HCT116 (cell line): ENCODE results near the gene TAPBPL. TPM values are rescaled to one million over a fixed set of nuclear protein-coding genes. Genes with fewer than 3 reads are reported as not detected.
A peak's percentile ranks its signal among the peaks of the same experiment; 100 is the strongest.

Source experiments
- ATAC-seq: fragments of 200-7000 bp; cut with Tn5 transposase; 2 replicates; pipeline ENCODE4 v1.9.1; 2020; ENCODE audit warnings: mild to moderate bottlenecking, moderate library complexity
- BruUV-seq: library from RNA; stranded (reverse); fragments of 400-500 nt; replicated peaks from 2 replicates; lab custom pipeline; 2021; lab: Mats Ljungman, UMichigan
- CTCF ChIA-PET: fragments of 300-600 bp; sonication (Branson Sonifier 250); formaldehyde crosslinking; loops from one replicate; lab custom pipeline; 2021; ENCODE audit warnings: antibody characterized with exemption; lab: Charles Lee
- POLR2A ChIA-PET: fragments of 300-600, 350-600 bp; sonication (Branson Sonifier 250); formaldehyde crosslinking; loops from one replicate; lab custom pipeline; 2021; ENCODE audit warnings: antibody characterized with exemption; lab: Charles Lee
- RAD21 ChIA-PET, 2 experiments: fragments of 300-600 bp; sonication (Branson Sonifier 250); formaldehyde crosslinking; loops; one replicate each; lab custom pipeline; 2023; ENCODE audit warnings: low total read pairs in 2 of 2; ENCODE audit not compliant: uncharacterized antibody in 2 of 2, unreplicated experiment in 2 of 2, low non-redundant PET in 1 of 2; lab: Charles Lee
- DNase-seq: peaks from one replicate; pipeline ENCODE4 v3.0.0-alpha.2; 2010; ENCODE audit warnings: low read depth, low spot score
- H2AFZ ChIP-seq: fragments of 200-600 bp; shearing (Covaris generic), sonication (generic); 2 replicates; pipeline ENCODE4 v1.6.1; 2017; ENCODE audit warnings: low read depth, mixed run types, mixed read lengths, antibody characterized with exemption, low read length; ENCODE audit not compliant: poor library complexity, severe bottlenecking
- H3K27ac ChIP-seq: 2 replicates; pipeline ENCODE4 v1.5.1; 2012; ENCODE audit warnings: low read depth, low read length
- H3K27me3 ChIP-seq: fragments of 200-600 bp; sonication (generic); 2 replicates; pipeline ENCODE4 v1.6.1; 2016; ENCODE audit warnings: mixed run types, low read length, mixed read lengths; ENCODE audit not compliant: insufficient read depth
- H3K36me3 ChIP-seq, 2 experiments: fragments of 200-500 bp in 1 of 2; fragments of 200-600 bp in 1 of 2; sonication (Bioruptor generic) in 1 of 2; sonication (generic) in 1 of 2; 2 replicates each; pipeline versions ENCODE4 v1.5.1 to v1.6.1; 2014 to 2016; ENCODE audit warnings: low read length in 2 of 2, inconsistent platforms in 1 of 2, mixed read lengths in 1 of 2, mixed run types in 1 of 2; ENCODE audit not compliant: insufficient read depth in 2 of 2, control insufficient read depth in 1 of 2
- H3K4me1 ChIP-seq, 2 experiments: fragments of 200-600 bp in 1 of 2; sonication (generic) in 1 of 2; 2 replicates each; pipeline versions ENCODE4 v1.5.1 to v1.6.1; 2012 to 2017; ENCODE audit warnings: low read length in 2 of 2, inconsistent platforms in 1 of 2, mild to moderate bottlenecking in 1 of 2, mixed read lengths in 1 of 2, mixed run types in 1 of 2, moderate library complexity in 1 of 2; ENCODE audit not compliant: insufficient read depth in 2 of 2, control insufficient read depth in 1 of 2
- H3K4me2 ChIP-seq: fragments of 200-600 bp; sonication (generic); 2 replicates; pipeline ENCODE4 v1.6.1; 2017; ENCODE audit warnings: mixed run types, low read length, mixed read lengths
- H3K4me3 ChIP-seq, 2 experiments: fragments of 200-600 bp in 1 of 2; sonication (generic) in 1 of 2; replicated peaks in 1 of 2; 2 replicates each; pipeline ENCODE4 v1.5.1; 2011 to 2016; ENCODE audit warnings: low read length in 2 of 2, control low read depth in 1 of 2, low read depth in 1 of 2, mild to moderate bottlenecking in 1 of 2, mixed read lengths in 1 of 2, mixed run types in 1 of 2
- H3K79me2 ChIP-seq: fragments of 200-600 bp; sonication (generic); 2 replicates; pipeline ENCODE4 v1.6.1; 2017; ENCODE audit warnings: mild to moderate bottlenecking, mixed run types, low read length, moderate library complexity, mixed read lengths; ENCODE audit not compliant: insufficient read depth
- H3K9ac ChIP-seq: fragments of 200-600 bp; sonication (generic); 2 replicates; pipeline ENCODE4 v1.6.1; 2016; ENCODE audit warnings: low read length, mixed read lengths
- H3K9me2 ChIP-seq: fragments of 200-600 bp; sonication (generic), shearing (Covaris generic); 2 replicates; pipeline ENCODE4 v1.6.1; 2017; ENCODE audit warnings: mixed run types, mild to moderate bottlenecking, moderate library complexity; ENCODE audit not compliant: insufficient read depth
- H3K9me3 ChIP-seq, 2 experiments: fragments of 200-500 bp in 1 of 2; fragments of 200-600 bp in 1 of 2; sonication (Bioruptor generic) in 1 of 2; sonication (generic) in 1 of 2; 2 replicates each; pipeline ENCODE4 v1.6.1; 2014 to 2017; ENCODE audit warnings: low read length in 2 of 2, mixed read lengths in 2 of 2, inconsistent platforms in 1 of 2, low read depth in 1 of 2, mild to moderate bottlenecking in 1 of 2, mixed run types in 1 of 2, moderate library complexity in 1 of 2; ENCODE audit not compliant: control insufficient read depth in 1 of 2, insufficient read depth in 1 of 2
- H4K20me1 ChIP-seq: fragments of 200-600 bp; sonication (generic), shearing (Covaris generic); 2 replicates; pipeline ENCODE4 v1.6.1; 2017; ENCODE audit warnings: mixed run types, mild to moderate bottlenecking, moderate library complexity; ENCODE audit not compliant: insufficient read depth
- ATF3 ChIP-seq: IDR thresholded peaks from 2 replicates; pipeline ENCODE4 v1.6.1; 2012
- CBX3 ChIP-seq: IDR thresholded peaks from 2 replicates; pipeline ENCODE4 v1.6.1; 2012; ENCODE audit warnings: low read depth
- CEBPB ChIP-seq: IDR thresholded peaks from 2 replicates; pipeline ENCODE4 v1.6.1; 2012; ENCODE audit warnings: low read depth
- CTCF ChIP-seq, 3 experiments: fragments of 200-600 bp in 1 of 3; sonication (generic) in 1 of 3; IDR thresholded peaks in 2 of 3; conservative IDR thresholded peaks in 1 of 3; 2 replicates each; pipeline ENCODE4 v1.5.1; 2012 to 2017; ENCODE audit warnings: low read depth in 2 of 3, low read length in 2 of 3, antibody characterized with exemption in 1 of 3, borderline replicate concordance in 1 of 3, control low read depth in 1 of 3, mild to moderate bottlenecking in 1 of 3, mixed read lengths in 1 of 3, mixed run types in 1 of 3, moderate library complexity in 1 of 3; ENCODE audit not compliant: insufficient read depth in 1 of 3
- EGR1 ChIP-seq: IDR thresholded peaks from 2 replicates; pipeline ENCODE4 v1.6.1; 2012; ENCODE audit warnings: low read depth
- ELF1 ChIP-seq: IDR thresholded peaks from 2 replicates; pipeline ENCODE4 v1.6.1; 2012; ENCODE audit warnings: low read depth, borderline replicate concordance
- EZH2 ChIP-seq: fragments of 200-600 bp; sonication (generic); IDR thresholded peaks from 2 replicates; pipeline ENCODE4 v1.6.1; 2017; ENCODE audit warnings: antibody characterized with exemption, mixed run types
- FOSL1 ChIP-seq: IDR thresholded peaks from 2 replicates; pipeline ENCODE4 v1.6.1; 2012; ENCODE audit warnings: low read depth
- JUND ChIP-seq: IDR thresholded peaks from 2 replicates; pipeline ENCODE4 v1.6.1; 2012
- MAX ChIP-seq: IDR thresholded peaks from 2 replicates; pipeline ENCODE4 v1.6.1; 2012
- POLR2A ChIP-seq: IDR thresholded peaks from 2 replicates; pipeline ENCODE4 v1.7.0; 2011; ENCODE audit warnings: borderline replicate concordance; ENCODE audit not compliant: insufficient read depth, insufficient read length; ENCODE audit errors: extremely low read depth
- POLR2AphosphoS5 ChIP-seq: IDR thresholded peaks from 2 replicates; pipeline ENCODE4 v1.6.1; 2011; ENCODE audit warnings: mild to moderate bottlenecking, low read depth, low read length, moderate library complexity
- RAD21 ChIP-seq: IDR thresholded peaks from 2 replicates; pipeline ENCODE4 v1.6.1; 2012; ENCODE audit warnings: low read depth, mild to moderate bottlenecking
- REST ChIP-seq: IDR thresholded peaks from 2 replicates; pipeline ENCODE4 v1.6.1; 2012; ENCODE audit warnings: low read depth
- SP1 ChIP-seq: IDR thresholded peaks from 2 replicates; pipeline ENCODE4 v1.6.1; 2012; ENCODE audit warnings: low read depth
- SRF ChIP-seq: IDR thresholded peaks from 2 replicates; pipeline ENCODE4 v1.6.1; 2012; ENCODE audit warnings: low read depth
- TCF7L2 ChIP-seq: IDR thresholded peaks from 2 replicates; pipeline ENCODE4 v1.7.0; 2011; ENCODE audit warnings: borderline replicate concordance, inconsistent platforms; ENCODE audit not compliant: insufficient read depth, insufficient read length; ENCODE audit errors: extremely low read depth
- YY1 ChIP-seq: IDR thresholded peaks from 2 replicates; pipeline ENCODE4 v1.6.1; 2011; ENCODE audit warnings: low read length, low read depth, moderate library complexity, mild to moderate bottlenecking; ENCODE audit not compliant: insufficient replicate concordance; ENCODE audit errors: extremely low read depth
- ZBTB33 ChIP-seq: IDR thresholded peaks from 2 replicates; pipeline ENCODE4 v1.6.1; 2011; ENCODE audit warnings: mild to moderate bottlenecking, low read length, moderate library complexity; ENCODE audit not compliant: insufficient replicate concordance; ENCODE audit errors: extremely low read depth
- ZNF274 ChIP-seq: fragments of 200-500 bp; sonication (Bioruptor generic); IDR thresholded peaks from 2 replicates; pipeline ENCODE4 v1.6.1; 2014; ENCODE audit warnings: mild to moderate bottlenecking, low read depth, low read length, inconsistent platforms
- intact Hi-C: fragments of 100-400 bp; cut with micrococcal nuclease; formaldehyde crosslinking; loops from 2 replicates; pipeline ENCODE4 v1.10.0; 2022
- total RNA-seq: library from RNA; stranded (reverse); gene quantifications from one replicate; pipeline ENCODE4 v1.2.1, GENCODE V29; 2021; ENCODE audit not compliant: unreplicated experiment

Gene TAPBPL
- total RNA-seq, 1 experiment from 2014 or later: 0.54 TPM

- ChIA-PET POLR2A (interaction anchor here (2.1 kb wide), 1 partner anchor 39 kb away, joined by 8 read pairs; the partner anchor contains the start of gene GAPDH), CTCF (no interaction called here), RAD21 (no interaction called here)
- TF ChIP-seq EZH2 (no peak), CTCF (IDR thresholded peaks at IDR 0.05 in 2 of 3, conservative IDR thresholded peaks at IDR 0.05 in 1 of 3; ENCODE audit: borderline replicate concordance in 1 of 3, insufficient read depth in 1 of 3, low read depth in 2 of 3, low read length in 2 of 3) (no peak), CBX3 (no peak), FOSL1 (no peak), ZBTB33 (no peak), ATF3 (no peak), RAD21 (no peak), SRF (no peak), EGR1 (no peak), JUND (no peak), TCF7L2 (no peak), POLR2AphosphoS5 (no peak), MAX (no peak), YY1 (no peak), SP1 (no peak), REST (no peak), POLR2A (no peak), ZNF274 (no peak), ELF1 (no peak), CEBPB (no peak)
- no peaks in the 10 kb centered on the region for H3K27me3 ChIP-seq
- BruUV-seq: no TSS peak
- peaks cover 12 to 19% of the 10 kb centered on the region in 2 experiments for H3K4me1 ChIP-seq
- H3K9me3 ChIP-seq: no peaks in the 10 kb centered on the region
- intact Hi-C loops: loop anchor here (2.0 kb wide), 1 partner anchor 38 kb away; no protein-coding TSS in a partner anchor
- H3K4me2 ChIP-seq: peak overlapping the region; percentile 98
- no peaks in the 10 kb centered on the region for H3K9me2 ChIP-seq
- H4K20me1 ChIP-seq: no peaks in the 10 kb centered on the region
- DNase-seq (no peak), ATAC-seq (no peak)
- peak overlapping the region; percentile 86 to 90 for H3K4me3 ChIP-seq
- H3K79me2 ChIP-seq: peaks cover 74% of the 10 kb centered on the region
- H3K9ac ChIP-seq: peak overlapping the region; percentile 98
- no peak overlapping the region for H2AFZ ChIP-seq
- peak overlapping the region; percentile 97; the same call in 1 of the 2 replicates for H3K27ac ChIP-seq
- H3K36me3 ChIP-seq: peaks cover 24 to 49% of the 10 kb centered on the region in 2 experiments
These were observed 43.1 kb downstream of the TAPBPL start for GRCh38 chr12:6494968-6495367.
